ENCODE measurements around the gene TAF8.

- no peak for TF ChIP-seq EZH2 (IDR thresholded peaks at IDR 0.05; ENCODE audit: low read length, unreplicated experiment)
- no peak for TF ChIP-seq CTCF (conservative IDR thresholded peaks at IDR 0.05; ENCODE audit: low read depth, low read length)
- TF ChIP-seq EZH2phosphoT487 (IDR thresholded peaks at IDR 0.05; ENCODE audit: borderline replicate concordance, low read length): no peak
Observed at GRCh38 chr6:42030585-42031506, 19.5 kb upstream of the TAF8 start.

Data from PC-3 (cell line).